Neural crest cell (in vitro differentiated cells): ENCODE results near the gene SOD3. TPM values are rescaled to one million over a fixed set of nuclear protein-coding genes. Genes with fewer than 3 reads are reported as not detected.

ENCODE experiments used
- DNase-seq: peaks from one replicate; pipeline ENCODE4 v3.0.0; 2021; ENCODE audit warnings: low read depth, mixed read lengths, low spot score
- H3K27ac Mint-ChIP-seq: one replicate; pipeline ENCODE4 v1.8.0; 2021; ENCODE audit warnings: mild to moderate bottlenecking, mixed read lengths; ENCODE audit not compliant: unreplicated experiment
- H3K27me3 Mint-ChIP-seq: 2 replicates; pipeline ENCODE4 v1.8.0; 2021; ENCODE audit warnings: low read depth, mild to moderate bottlenecking, mixed read lengths
- H3K36me3 Mint-ChIP-seq: 2 replicates; pipeline ENCODE4 v1.8.0; 2021; ENCODE audit warnings: low read depth, mild to moderate bottlenecking, mixed read lengths
- H3K4me1 Mint-ChIP-seq: 2 replicates; pipeline ENCODE4 v1.8.0; 2021; ENCODE audit warnings: mixed read lengths
- H3K4me3 Mint-ChIP-seq: one replicate; pipeline ENCODE4 v1.8.0; 2021; ENCODE audit warnings: mild to moderate bottlenecking, mixed read lengths
- H3K9me3 Mint-ChIP-seq: 2 replicates; pipeline ENCODE4 v1.8.0; 2021; ENCODE audit warnings: mixed read lengths
- total RNA-seq: library from RNA; stranded (reverse); gene quantifications from 2 replicates; pipeline ENCODE4 v1.2.1, GENCODE V29; 2021
- TF ChIP-seq, protein P1 (sequence below): fragments of 200-600 bp; sonication (generic); conservative IDR thresholded peaks from 2 replicates; pipeline ENCODE4 v1.5.0; 2021; ENCODE audit warnings: antibody characterized with exemption, mild to moderate bottlenecking

Gene SOD3
- total RNA-seq, 1 donor from 2014 or later, result 0.16 TPM

DNA sequence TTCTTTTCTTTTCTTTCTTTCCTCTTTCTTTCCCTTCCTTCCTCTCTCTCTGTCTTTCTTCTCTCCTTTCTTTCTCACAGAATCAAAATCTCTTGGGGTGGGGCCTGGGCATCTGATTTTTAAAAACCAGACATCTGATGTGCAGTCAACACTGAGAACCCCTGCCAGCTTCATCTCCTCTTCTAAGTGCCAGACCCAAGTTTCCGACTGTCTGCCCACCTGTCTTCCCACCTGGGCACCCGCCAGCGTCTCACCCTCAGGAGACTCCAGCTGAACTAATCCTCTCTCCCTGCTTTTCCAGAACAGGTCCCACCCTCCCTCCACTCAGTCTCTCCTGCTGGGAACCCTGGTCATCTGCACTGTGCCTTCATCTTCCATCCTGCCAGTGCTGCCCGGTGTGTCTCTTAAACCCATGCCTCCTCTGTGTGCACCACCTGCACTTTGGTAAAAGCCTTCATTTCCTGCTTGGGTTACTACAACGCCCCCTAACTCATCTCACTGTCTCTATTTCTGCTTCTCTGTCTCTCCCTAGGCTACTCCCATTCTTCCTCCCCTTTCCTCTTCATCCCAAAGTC is 2.8 kb downstream of the SOD3 start:
- DNase-seq, result no peak
- Mint-ChIP-seq H3K27me3 (peaks cover 72% of the 10 kb centered on the region), H3K4me3 (no peak overlapping the region), H3K27ac (no peak overlapping the region), H3K36me3 (no peaks in the 10 kb centered on the region), H3K4me1 (peaks cover 27% of the 10 kb centered on the region), H3K9me3 (no peaks in the 10 kb centered on the region)
- TF ChIP-seq, protein P1, sequence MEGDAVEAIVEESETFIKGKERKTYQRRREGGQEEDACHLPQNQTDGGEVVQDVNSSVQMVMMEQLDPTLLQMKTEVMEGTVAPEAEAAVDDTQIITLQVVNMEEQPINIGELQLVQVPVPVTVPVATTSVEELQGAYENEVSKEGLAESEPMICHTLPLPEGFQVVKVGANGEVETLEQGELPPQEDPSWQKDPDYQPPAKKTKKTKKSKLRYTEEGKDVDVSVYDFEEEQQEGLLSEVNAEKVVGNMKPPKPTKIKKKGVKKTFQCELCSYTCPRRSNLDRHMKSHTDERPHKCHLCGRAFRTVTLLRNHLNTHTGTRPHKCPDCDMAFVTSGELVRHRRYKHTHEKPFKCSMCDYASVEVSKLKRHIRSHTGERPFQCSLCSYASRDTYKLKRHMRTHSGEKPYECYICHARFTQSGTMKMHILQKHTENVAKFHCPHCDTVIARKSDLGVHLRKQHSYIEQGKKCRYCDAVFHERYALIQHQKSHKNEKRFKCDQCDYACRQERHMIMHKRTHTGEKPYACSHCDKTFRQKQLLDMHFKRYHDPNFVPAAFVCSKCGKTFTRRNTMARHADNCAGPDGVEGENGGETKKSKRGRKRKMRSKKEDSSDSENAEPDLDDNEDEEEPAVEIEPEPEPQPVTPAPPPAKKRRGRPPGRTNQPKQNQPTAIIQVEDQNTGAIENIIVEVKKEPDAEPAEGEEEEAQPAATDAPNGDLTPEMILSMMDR, result no peak

DNA sequence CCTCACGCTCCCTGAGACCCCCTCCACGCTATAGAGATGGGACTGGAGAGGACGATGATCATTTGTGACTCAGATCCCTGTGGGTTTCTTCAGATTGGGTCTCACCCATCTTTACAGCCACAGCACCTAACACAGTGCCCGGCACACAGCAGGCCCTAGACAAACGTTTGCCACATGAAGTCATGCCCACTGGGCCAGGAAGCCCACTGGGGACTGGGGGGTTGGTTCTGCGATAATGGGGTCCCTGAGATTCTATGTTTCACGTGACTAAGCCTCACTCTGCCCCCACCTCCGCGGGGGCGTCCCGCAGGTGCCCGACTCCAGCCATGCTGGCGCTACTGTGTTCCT is 3.8 kb downstream of the SOD3 start:
- Mint-ChIP-seq H3K27ac (no peak overlapping the region), H3K36me3 (no peaks in the 10 kb centered on the region), H3K27me3 (peaks cover 71% of the 10 kb centered on the region), H3K4me1 (peaks cover 22% of the 10 kb centered on the region), H3K4me3 (no peak overlapping the region), H3K9me3 (no peaks in the 10 kb centered on the region)
- no peak for DNase-seq
- TF ChIP-seq, protein P1, result no peak

DNA sequence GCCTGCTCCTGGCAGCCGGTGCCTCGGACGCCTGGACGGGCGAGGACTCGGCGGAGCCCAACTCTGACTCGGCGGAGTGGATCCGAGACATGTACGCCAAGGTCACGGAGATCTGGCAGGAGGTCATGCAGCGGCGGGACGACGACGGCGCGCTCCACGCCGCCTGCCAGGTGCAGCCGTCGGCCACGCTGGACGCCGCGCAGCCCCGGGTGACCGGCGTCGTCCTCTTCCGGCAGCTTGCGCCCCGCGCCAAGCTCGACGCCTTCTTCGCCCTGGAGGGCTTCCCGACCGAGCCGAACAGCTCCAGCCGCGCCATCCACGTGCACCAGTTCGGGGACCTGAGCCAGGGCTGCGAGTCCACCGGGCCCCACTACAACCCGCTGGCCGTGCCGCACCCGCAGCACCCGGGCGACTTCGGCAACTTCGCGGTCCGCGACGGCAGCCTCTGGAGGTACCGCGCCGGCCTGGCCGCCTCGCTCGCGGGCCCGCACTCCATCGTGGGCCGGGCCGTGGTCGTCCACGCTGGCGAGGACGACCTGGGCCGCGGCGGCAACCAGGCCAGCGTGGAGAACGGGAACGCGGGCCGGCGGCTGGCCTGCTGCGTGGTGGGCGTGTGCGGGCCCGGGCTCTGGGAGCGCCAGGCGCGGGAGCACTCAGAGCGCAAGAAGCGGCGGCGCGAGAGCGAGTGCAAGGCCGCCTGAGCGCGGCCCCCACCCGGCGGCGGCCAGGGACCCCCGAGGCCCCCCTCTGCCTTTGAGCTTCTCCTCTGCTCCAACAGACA is 4.4 kb downstream of the SOD3 start:
- Mint-ChIP-seq H3K27ac (no peak overlapping the region), H3K9me3 (no peaks in the 10 kb centered on the region), H3K4me3 (peak overlapping the region; percentile 74), H3K4me1 (peaks cover 19% of the 10 kb centered on the region), H3K27me3 (peaks cover 70% of the 10 kb centered on the region), H3K36me3 (no peaks in the 10 kb centered on the region)
- TF ChIP-seq, protein P1, result no peak
- DNase-seq, result peak; percentile 9

DNA sequence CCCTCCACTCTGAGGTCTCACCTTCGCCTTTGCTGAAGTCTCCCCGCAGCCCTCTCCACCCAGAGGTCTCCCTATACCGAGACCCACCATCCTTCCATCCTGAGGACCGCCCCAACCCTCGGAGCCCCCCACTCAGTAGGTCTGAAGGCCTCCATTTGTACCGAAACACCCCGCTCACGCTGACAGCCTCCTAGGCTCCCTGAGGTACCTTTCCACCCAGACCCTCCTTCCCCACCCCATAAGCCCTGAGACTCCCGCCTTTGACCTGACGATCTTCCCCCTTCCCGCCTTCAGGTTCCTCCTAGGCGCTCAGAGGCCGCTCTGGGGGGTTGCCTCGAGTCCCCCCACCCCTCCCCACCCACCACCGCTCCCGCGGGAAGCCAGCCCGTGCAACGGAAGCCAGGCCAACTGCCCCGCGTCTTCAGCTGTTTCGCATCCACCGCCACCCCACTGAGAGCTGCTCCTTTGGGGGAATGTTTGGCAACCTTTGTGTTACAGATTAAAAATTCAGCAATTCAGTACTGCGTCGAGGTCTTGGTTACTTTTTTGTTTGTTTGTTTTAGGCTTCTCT is 5.0 kb downstream of the SOD3 start:
- Mint-ChIP-seq H3K27ac (no peak overlapping the region), H3K27me3 (peaks cover 65% of the 10 kb centered on the region), H3K36me3 (no peaks in the 10 kb centered on the region), H3K9me3 (no peaks in the 10 kb centered on the region), H3K4me1 (peaks cover 12% of the 10 kb centered on the region), H3K4me3 (peak overlapping the region; percentile 74)
- TF ChIP-seq, protein P1, result no peak
- DNase-seq, result no peak

DNA sequence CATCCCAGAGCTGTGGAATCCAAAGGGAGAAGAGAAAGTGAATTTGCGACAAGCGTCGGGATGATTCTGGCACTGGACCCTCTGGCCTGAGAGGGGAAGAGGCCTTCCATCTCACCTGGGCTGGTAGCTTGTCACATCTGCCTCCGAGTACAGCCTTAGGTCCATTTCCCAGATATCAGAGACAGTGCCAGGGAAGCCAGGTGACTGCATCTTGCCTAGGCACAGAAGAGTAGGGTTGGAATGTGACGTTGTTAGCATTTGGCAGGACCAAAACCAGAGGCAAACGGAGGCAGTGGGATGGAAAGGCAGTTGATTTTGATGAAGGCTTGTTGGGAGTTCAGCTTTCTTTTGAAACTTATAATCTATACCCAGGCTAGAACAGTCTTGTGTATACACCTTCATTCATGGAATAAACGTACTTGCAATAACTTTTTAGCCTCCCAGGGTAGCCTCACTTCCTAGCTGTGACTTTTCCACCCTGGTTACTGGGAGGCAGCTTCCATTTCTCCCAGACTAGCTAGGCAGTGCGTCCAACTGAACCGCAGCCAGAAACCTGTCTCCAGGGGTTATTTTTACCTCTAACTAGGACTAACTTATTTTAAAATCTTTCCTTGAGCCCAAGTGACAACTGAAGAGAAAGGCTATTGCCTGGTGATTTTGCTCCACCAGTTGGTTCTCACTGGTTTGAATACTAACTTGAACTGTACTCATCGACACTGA is 5.9 kb downstream of the SOD3 start:
- TF ChIP-seq, protein P1, result no peak
- Mint-ChIP-seq H3K4me1 (peaks cover 7% of the 10 kb centered on the region), H3K27me3 (peaks cover 60% of the 10 kb centered on the region), H3K4me3 (peak overlapping the region; percentile 17), H3K27ac (no peak overlapping the region), H3K9me3 (no peaks in the 10 kb centered on the region), H3K36me3 (no peaks in the 10 kb centered on the region)
- DNase-seq, result no peak
